Measurements from ENCODE around the gene ADAM22. TPM values are rescaled to one million over a fixed set of nuclear protein-coding genes. Genes with fewer than 3 reads are reported as not detected.

Gene ADAM22
- polyA plus RNA-seq, 1 of the 3 experiments (the other 2 are of a cell fraction): 3.0 TPM

GRCh38 chr7:88202278-88202677 is 268.2 kb downstream of the ADAM22 start:
- Histone ChIP-seq H4K20me1 (ENCODE audit: insufficient read depth) (no peaks in the 10 kb centered on the region), H3K9me2 (no peaks in the 10 kb centered on the region), H3K9ac (no peak overlapping the region), H3K4me3 (ENCODE audit: low read depth in 2 of 2, low read length in 1 of 2) (no peak overlapping the region), H2AFZ (ENCODE audit: low read depth) (no peak overlapping the region), H3F3A (replicated peaks; ENCODE audit: insufficient read depth) (peaks cover 6% of the 10 kb centered on the region), H3K4me1 (ENCODE audit: control insufficient read depth in 1 of 2, insufficient read depth in 2 of 2, low read depth in 1 of 2, low read length in 1 of 2) (peaks cover 0 to 10% of the 10 kb centered on the region in 2 experiments; a peak in 2 of 4 replicates), H3K79me2 (ENCODE audit: insufficient read depth) (no peaks in the 10 kb centered on the region), H3K9me3 (no peaks in the 10 kb centered on the region), H3K27ac (ENCODE audit: low read depth in 2 of 2, low read length in 1 of 2) (no peak overlapping the region), H3K27me3 (ENCODE audit: insufficient read depth) (no peaks in the 10 kb centered on the region), H3K36me3 (replicated peaks in 1 of 2; ENCODE audit: control insufficient read depth in 1 of 2, insufficient read depth in 2 of 2, low read length in 1 of 2) (peaks cover 55 to 79% of the 10 kb centered on the region in 2 experiments), H3K4me2 (no peak overlapping the region)
- WGBS (ENCODE audit: low lambda C conversion rate): 92% methylated on average over 5 of the region's 5 CpGs
- POLR2A ChIA-PET: no interaction called here
- CTCF ChIA-PET: interaction anchor here (1.2 to 2.7 kb wide), 3 partner anchors 10 to 33 kb away, joined by 4 to 12 read pairs (median 7); no protein-coding TSS in a partner anchor
- no peak for DNase-seq
- no peak for TF ChIP-seq PBX3 (IDR thresholded peaks at IDR 0.05)
- TF ChIP-seq SIN3A (IDR thresholded peaks at IDR 0.05; ENCODE audit: borderline replicate concordance, low read depth, low read length): no peak

- Histone ChIP-seq H3K36me3 (replicated peaks in 1 of 2; ENCODE audit: control insufficient read depth in 1 of 2, insufficient read depth in 2 of 2, low read length in 1 of 2) (peaks cover 60 to 81% of the 10 kb centered on the region in 2 experiments), H3K9me2 (no peaks in the 10 kb centered on the region), H3F3A (replicated peaks; ENCODE audit: insufficient read depth) (peaks cover 6% of the 10 kb centered on the region), H3K27me3 (ENCODE audit: insufficient read depth) (no peaks in the 10 kb centered on the region), H3K4me3 (ENCODE audit: low read depth in 2 of 2, low read length in 1 of 2) (no peak overlapping the region), H3K79me2 (ENCODE audit: insufficient read depth) (no peaks in the 10 kb centered on the region), H4K20me1 (ENCODE audit: insufficient read depth) (no peaks in the 10 kb centered on the region), H3K9ac (no peak overlapping the region), H3K4me2 (no peak overlapping the region), H3K9me3 (no peaks in the 10 kb centered on the region), H3K27ac (ENCODE audit: low read depth in 2 of 2, low read length in 1 of 2) (no peak overlapping the region), H2AFZ (ENCODE audit: low read depth) (no peak overlapping the region), H3K4me1 (ENCODE audit: control insufficient read depth in 1 of 2, insufficient read depth in 2 of 2, low read depth in 1 of 2, low read length in 1 of 2) (peaks cover 0 to 10% of the 10 kb centered on the region in 2 experiments; a peak in 2 of 4 replicates)
- ChIA-PET POLR2A (no interaction called here), CTCF (interaction anchor here (1.2 to 2.0 kb wide), 2 partner anchors 9 to 12 kb away, joined by 4 to 7 read pairs; no protein-coding TSS in a partner anchor)
- TF ChIP-seq RCOR1 (IDR thresholded peaks at IDR 0.05; ENCODE audit: low read length) (no peak), CHD2 (IDR thresholded peaks at IDR 0.05; ENCODE audit: low read length, partially characterized antibody) (no peak), SMC3 (IDR thresholded peaks at IDR 0.05; ENCODE audit: low read depth, low read length) (no peak), RFX5 (IDR thresholded peaks at IDR 0.05; ENCODE audit: low read length) (no peak), PBX3 (IDR thresholded peaks at IDR 0.05) (no peak), RAD21 (IDR thresholded peaks at IDR 0.05; ENCODE audit: low read length) (no peak), EP300 (IDR thresholded peaks at IDR 0.05; ENCODE audit: borderline replicate concordance in 1 of 2, low read depth in 1 of 2, low read length in 1 of 2) (no peak)
- WGBS (ENCODE audit: low lambda C conversion rate): 90% methylated on average over 3 of the region's 3 CpGs
- DNase-seq: no peak
Measured at GRCh38 chr7:88202799-88203198, 268.7 kb downstream of the ADAM22 start.

- ChIA-PET POLR2A (no interaction called here), CTCF (interaction anchor here (0.7 to 2.0 kb wide), 3 partner anchors 11 to 14 kb away, joined by 3 to 7 read pairs (median 3); no protein-coding TSS in a partner anchor)
- Histone ChIP-seq H3K4me1 (ENCODE audit: control insufficient read depth in 1 of 2, insufficient read depth in 2 of 2, low read depth in 1 of 2, low read length in 1 of 2) (peaks cover 0 to 10% of the 10 kb centered on the region in 2 experiments; a peak in 2 of 4 replicates), H2AFZ (ENCODE audit: low read depth) (no peak overlapping the region), H3F3A (replicated peaks; ENCODE audit: insufficient read depth) (peaks cover 6% of the 10 kb centered on the region), H3K27ac (ENCODE audit: low read depth in 2 of 2, low read length in 1 of 2) (no peak overlapping the region), H3K36me3 (replicated peaks in 1 of 2; ENCODE audit: control insufficient read depth in 1 of 2, insufficient read depth in 2 of 2, low read length in 1 of 2) (peaks cover 66 to 84% of the 10 kb centered on the region in 2 experiments), H3K4me2 (no peak overlapping the region), H3K9ac (no peak overlapping the region), H3K9me3 (no peaks in the 10 kb centered on the region), H3K79me2 (ENCODE audit: insufficient read depth) (no peaks in the 10 kb centered on the region), H3K4me3 (ENCODE audit: low read depth in 2 of 2, low read length in 1 of 2) (no peak overlapping the region), H3K27me3 (ENCODE audit: insufficient read depth) (no peaks in the 10 kb centered on the region), H3K9me2 (no peaks in the 10 kb centered on the region), H4K20me1 (ENCODE audit: insufficient read depth) (no peaks in the 10 kb centered on the region)
- TF ChIP-seq ELF1 (IDR thresholded peaks at IDR 0.05) (no peak), RFX5 (IDR thresholded peaks at IDR 0.05; ENCODE audit: low read length) (no peak), TCF12 (IDR thresholded peaks at IDR 0.05) (no peak), RCOR1 (IDR thresholded peaks at IDR 0.05; ENCODE audit: low read length) (no peak), USF1 (IDR thresholded peaks at IDR 0.05; ENCODE audit: borderline replicate concordance, low read depth) (no peak), RAD21 (IDR thresholded peaks at IDR 0.05; ENCODE audit: low read length) (no peak), USF2 (IDR thresholded peaks at IDR 0.05; ENCODE audit: borderline replicate concordance, low read depth, low read length) (no peak), SIN3A (IDR thresholded peaks at IDR 0.05; ENCODE audit: borderline replicate concordance, low read depth, low read length) (no peak), FOXJ3 (CRISPR knock-in tag; IDR thresholded peaks at IDR 0.05) (no peak), POLR2AphosphoS5 (IDR thresholded peaks at IDR 0.05; ENCODE audit: low read depth, low read length) (no peak), MXI1 (IDR thresholded peaks at IDR 0.05; ENCODE audit: low read depth, low read length) (no peak), GABPA (IDR thresholded peaks at IDR 0.05; ENCODE audit: low read depth) (no peak), FOXM1 (IDR thresholded peaks at IDR 0.05; ENCODE audit: low read depth) (no peak), SMC3 (IDR thresholded peaks at IDR 0.05; ENCODE audit: low read depth, low read length) (no peak), TAF1 (IDR thresholded peaks at IDR 0.05; ENCODE audit: borderline replicate concordance, low read depth, low read length) (no peak)
- no peak for DNase-seq
- 94% methylated on average over 4 of the region's 4 CpGs for WGBS (ENCODE audit: low lambda C conversion rate)
Measured at GRCh38 chr7:88203401-88203800, 269.4 kb downstream of the ADAM22 start.

Data from SK-N-SH (cell line).